Spinal cord (tissue), 10 donors: Measurements from ENCODE around the gene INS. TPM values are rescaled to one million over a fixed set of nuclear protein-coding genes. Genes with fewer than 3 reads are reported as not detected.

Experiments
- DNase-seq, 6 donors: peaks; one replicate each; pipeline versions ENCODE4 v3.0.0 to v3.0.0-alpha.2; 2013 to 2015; ENCODE audit warnings: low spot score in 6 of 6, low read depth in 4 of 6
- H3K27ac ChIP-seq: one replicate; pipeline ENCODE4 v1.5.1; 2013; ENCODE audit warnings: low read depth, low read length, control low read depth
- H3K27me3 ChIP-seq: one replicate; pipeline ENCODE4 v1.6.1; 2013; ENCODE audit warnings: low read length; ENCODE audit not compliant: control insufficient read depth, insufficient read depth
- H3K36me3 ChIP-seq: one replicate; pipeline ENCODE4 v1.6.1; 2013; ENCODE audit warnings: low read length; ENCODE audit not compliant: control insufficient read depth, insufficient read depth
- H3K4me1 ChIP-seq: one replicate; pipeline ENCODE4 v1.6.1; 2013; ENCODE audit warnings: low read length; ENCODE audit not compliant: control insufficient read depth, insufficient read depth
- H3K4me3 ChIP-seq: one replicate; pipeline ENCODE4 v1.5.1; 2013; ENCODE audit warnings: low read depth, low read length, control low read depth
- H3K9me3 ChIP-seq: one replicate; pipeline ENCODE4 v1.6.1; 2013; ENCODE audit warnings: low read length; ENCODE audit not compliant: control insufficient read depth, insufficient read depth
- WGBS: methylation state at CpG from one replicate; pipeline ENCODE4 v1.1.5; 2013; ENCODE audit warnings: missing lambda C conversion rate; ENCODE audit not compliant: insufficient coverage; 5-methylcytosine and 5-hydroxymethylcytosine counted together
- polyA plus RNA-seq, 2 donors: library from polyadenylated mRNA; unstranded; fragments of 120-200 nt; gene quantifications; one replicate each; pipeline ENCODE4 v1.2.1, GENCODE V29; 2013; ENCODE audit not compliant: insufficient read length in 2 of 2
- total RNA-seq, 2 donors: library from RNA; depleted of rRNA in 1 of 2; stranded (reverse); fragments of 120-200 nt in 1 of 2; fragments of >200 nt in 1 of 2; gene quantifications; one replicate each; pipeline versions ENCODE4 v1.2.3 to v1.2.4, GENCODE V29; 2013 to 2014
- donor health status: healthy.

INS gene
- total and polyA plus RNA-seq, 4 donors: not detected

- H3K4me3 ChIP-seq: no peak overlapping the region
- peaks cover 91% of the 10 kb centered on the region for H3K27me3 ChIP-seq
- H3K27ac ChIP-seq: no peak overlapping the region
- no peaks in the 10 kb centered on the region for H3K36me3 ChIP-seq
- H3K4me1 ChIP-seq: peaks cover 25% of the 10 kb centered on the region
- DNase-seq: no peak
- 14% methylated on average over 5 of the region's 5 CpGs for WGBS
- H3K9me3 ChIP-seq: no peaks in the 10 kb centered on the region
These were observed 18.7 kb downstream of the INS start for GRCh38 chr11:2142300-2142759.

- Histone ChIP-seq H3K27me3 (peaks cover 86% of the 10 kb centered on the region), H3K27ac (no peak overlapping the region), H3K4me1 (peaks cover 37% of the 10 kb centered on the region), H3K4me3 (peak overlapping the region; percentile 12), H3K36me3 (no peaks in the 10 kb centered on the region), H3K9me3 (no peaks in the 10 kb centered on the region)
- peak in 1 of 6 donors; percentile 40 for DNase-seq
- WGBS: 2% methylated on average over 95 of the region's 102 CpGs
These were observed 20.3 kb downstream of the INS start for GRCh38 chr11:2140411-2141400.

GRCh38 chr11:2139621-2140337 is 21.2 kb downstream of the INS start:
- H3K27ac ChIP-seq: no peak overlapping the region
- H3K9me3 ChIP-seq: no peaks in the 10 kb centered on the region
- WGBS: under 1% methylated on average over 56 of the region's 57 CpGs
- no peak overlapping the region for H3K4me3 ChIP-seq
- peaks cover 83% of the 10 kb centered on the region for H3K27me3 ChIP-seq
- no peak for DNase-seq
- peaks cover 37% of the 10 kb centered on the region for H3K4me1 ChIP-seq
- H3K36me3 ChIP-seq: no peaks in the 10 kb centered on the region

GRCh38 chr11:2139123-2139521 is 21.9 kb downstream of the INS start, which contains the start of gene IGF2:
Gene IGF2, minus strand, starts transcription at chr11:2139389. Its CDS starts 3,866 bp downstream, at chr11:2135523.
- Histone ChIP-seq H3K36me3 (no peaks in the 10 kb centered on the region), H3K4me1 (peaks cover 34% of the 10 kb centered on the region), H3K4me3 (peak within 1 kb of the TSS; percentile 42), H3K27me3 (peaks cover 80% of the 10 kb centered on the region), H3K9me3 (no peaks in the 10 kb centered on the region), H3K27ac (no peak within 1 kb of the TSS)
- WGBS: 0% methylated on average over 58 of the region's 62 CpGs
- DNase-seq: no peak

- Histone ChIP-seq H3K4me3 (peak overlapping the region; percentile 42), H3K27me3 (peaks cover 80% of the 10 kb centered on the region), H3K9me3 (no peaks in the 10 kb centered on the region), H3K27ac (no peak overlapping the region), H3K36me3 (no peaks in the 10 kb centered on the region), H3K4me1 (peaks cover 35% of the 10 kb centered on the region)
- WGBS: under 1% methylated on average over 49 of the region's 68 CpGs
- DNase-seq: peak in 1 of 6 donors; percentile 24
These were observed 22.4 kb downstream of the INS start for GRCh38 chr11:2138431-2139122.

- WGBS: under 1% methylated on average over 42 of the region's 44 CpGs
- DNase-seq: no peak
- no peaks in the 10 kb centered on the region for H3K36me3 ChIP-seq
- peak overlapping the region; percentile 53 for H3K4me3 ChIP-seq
- H3K4me1 ChIP-seq: peaks cover 40% of the 10 kb centered on the region
- H3K27ac ChIP-seq: no peak overlapping the region
- no peaks in the 10 kb centered on the region for H3K9me3 ChIP-seq
- peaks cover 81% of the 10 kb centered on the region for H3K27me3 ChIP-seq
These were observed 23.0 kb downstream of the INS start for GRCh38 chr11:2138068-2138430.

GRCh38 chr11:2137202-2138067 is 23.6 kb downstream of the INS start:
- Histone ChIP-seq H3K4me3 (peak overlapping the region; percentile 53), H3K4me1 (peaks cover 45% of the 10 kb centered on the region), H3K36me3 (no peaks in the 10 kb centered on the region), H3K9me3 (no peaks in the 10 kb centered on the region), H3K27me3 (peaks cover 80% of the 10 kb centered on the region), H3K27ac (peak overlapping the region; percentile 40)
- 0% methylated on average over 31 of the region's 50 CpGs for WGBS
- DNase-seq: peak in 2 of 6 donors; percentile 32 to 75

- Histone ChIP-seq H3K4me3 (peak overlapping the region; percentile 53), H3K9me3 (no peaks in the 10 kb centered on the region), H3K4me1 (peaks cover 45% of the 10 kb centered on the region), H3K27me3 (peaks cover 77% of the 10 kb centered on the region), H3K36me3 (no peaks in the 10 kb centered on the region), H3K27ac (no peak overlapping the region)
- 23% methylated on average over 8 of the region's 8 CpGs for WGBS
- no peak for DNase-seq
These were observed 24.1 kb downstream of the INS start for GRCh38 chr11:2136952-2137201.
